DMS53 treated with DMSO at 0.1 percent for 48 hours (cell line): ENCODE measurements around the gene DNAJC27.

ENCODE experiments used
- DNase-seq: peaks from one replicate; lab custom pipeline; 2025; ENCODE audit not compliant: unreplicated experiment; lab: John Stamatoyannopoulos, UW

DNAJC27 gene

GRCh38 chr2:24926220-24926601, 45.5 kb downstream of the DNAJC27 start:
- DNase-seq = no peak

- no peak for DNase-seq
Observed at GRCh38 chr2:24925815-24926214, 45.9 kb downstream of the DNAJC27 start.

GRCh38 chr2:24924732-24925131, 47.0 kb downstream of the DNAJC27 start:
- no peak for DNase-seq

- no peak for DNase-seq
Observed at GRCh38 chr2:24924266-24924665, 47.5 kb downstream of the DNAJC27 start.

- DNase-seq = no peak
Observed at GRCh38 chr2:24923106-24923505, 48.6 kb downstream of the DNAJC27 start.

- no peak for DNase-seq
Observed at GRCh38 chr2:24922556-24922955, 49.2 kb downstream of the DNAJC27 start.

GRCh38 chr2:24920809-24921441, 50.8 kb downstream of the DNAJC27 start:
- no peak for DNase-seq

- no peak for DNase-seq
Observed at GRCh38 chr2:24920098-24920808, 51.5 kb downstream of the DNAJC27 start, which contains the start of gene ADCY3. Gene ADCY3 (minus strand): TSS chr2:24920237. CDS start chr2:24918987, 1,250 bp downstream.

- DNase-seq = no peak
Observed at GRCh38 chr2:24919506-24920097, 52.2 kb downstream of the DNAJC27 start.

GRCh38 chr2:24919037-24919505, 52.7 kb downstream of the DNAJC27 start:
- no peak for DNase-seq

GRCh38 chr2:24918326-24919036, 53.3 kb downstream of the DNAJC27 start:
- no peak for DNase-seq

GRCh38 chr2:24917731-24918325, 53.9 kb downstream of the DNAJC27 start:
- DNase-seq = no peak

GRCh38 chr2:24917086-24917485, 54.7 kb downstream of the DNAJC27 start:
- no peak for DNase-seq

- no peak for DNase-seq
Observed at GRCh38 chr2:24915796-24916195, 56.0 kb downstream of the DNAJC27 start.

- no peak for DNase-seq
Observed at GRCh38 chr2:24915175-24915574, 56.6 kb downstream of the DNAJC27 start.

- DNase-seq = no peak
Observed at GRCh38 chr2:24914713-24915112, 57.0 kb downstream of the DNAJC27 start.

- no peak for DNase-seq
Observed at GRCh38 chr2:24913911-24914310, 57.8 kb downstream of the DNAJC27 start.

- no peak for DNase-seq
Observed at GRCh38 chr2:24912986-24913385, 58.8 kb downstream of the DNAJC27 start.

- DNase-seq = no peak
Observed at GRCh38 chr2:24912523-24912922, 59.2 kb downstream of the DNAJC27 start.

GRCh38 chr2:24910245-24910644, 61.5 kb downstream of the DNAJC27 start:
- no peak for DNase-seq

- DNase-seq = no peak
Observed at GRCh38 chr2:24909555-24910177, 62.1 kb downstream of the DNAJC27 start.
